Activated CD4-positive, alpha-beta T cell treated with anti-CD3 and anti-CD28 coated beads, Interleukin-2, amount 50 U/mL, for 48 hours (primary cell): ENCODE results near the gene LTV1.

Source experiments
- DNase-seq, 2 experiments: peaks; one replicate each; pipeline ENCODE4 v3.0.0-alpha.2; 2020

Gene LTV1

GRCh38 chr6:143896126-143896860 lies 53.2 kb downstream of the LTV1 start:
- DNase-seq: no peak

GRCh38 chr6:143900358-143900757 lies 57.2 kb downstream of the LTV1 start:
- no peak for DNase-seq

DNA sequence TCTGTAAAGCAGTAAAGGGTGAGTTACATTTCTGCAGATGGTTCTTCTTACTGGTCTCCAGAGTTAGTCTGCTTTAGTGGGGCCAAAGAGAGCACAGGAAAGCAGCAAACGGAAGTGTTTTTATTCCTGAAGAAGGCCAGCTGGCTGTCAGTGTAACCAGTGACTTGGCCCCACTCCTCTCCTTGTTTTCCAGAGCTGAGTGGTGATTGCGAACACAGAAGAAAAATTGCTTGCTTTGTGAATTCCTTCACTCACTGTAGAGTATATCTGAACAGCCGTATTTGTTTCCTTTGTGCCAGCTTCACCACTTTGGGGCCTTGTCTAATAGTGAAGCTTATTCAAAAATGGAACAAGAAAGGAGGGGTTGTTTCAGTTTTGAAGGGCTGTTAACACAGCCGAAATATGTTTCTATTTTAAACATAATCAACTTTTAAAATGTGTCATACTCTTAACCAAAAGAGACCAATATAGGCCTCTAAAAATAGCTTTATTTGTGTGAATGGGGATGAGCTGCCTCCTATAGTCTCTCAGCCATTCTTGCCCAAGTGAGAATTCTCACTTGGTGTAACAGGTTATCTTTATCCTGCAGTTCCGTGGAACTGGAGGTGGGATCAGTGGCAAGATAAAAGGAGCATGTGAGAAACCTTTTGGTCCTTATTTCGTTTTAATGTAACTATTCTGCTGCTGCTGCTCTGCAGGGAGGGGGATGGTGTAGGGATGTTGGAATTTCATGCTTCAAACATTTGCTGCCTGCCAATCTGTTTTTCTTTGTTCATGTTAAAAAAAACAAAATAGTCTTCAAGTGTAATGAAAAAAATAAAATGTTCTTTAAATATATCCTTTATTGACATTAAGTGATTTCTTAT lies 59.0 kb downstream of the LTV1 start:
- DNase-seq: peak in 1 of 2 experiments; percentile 4

DNA sequence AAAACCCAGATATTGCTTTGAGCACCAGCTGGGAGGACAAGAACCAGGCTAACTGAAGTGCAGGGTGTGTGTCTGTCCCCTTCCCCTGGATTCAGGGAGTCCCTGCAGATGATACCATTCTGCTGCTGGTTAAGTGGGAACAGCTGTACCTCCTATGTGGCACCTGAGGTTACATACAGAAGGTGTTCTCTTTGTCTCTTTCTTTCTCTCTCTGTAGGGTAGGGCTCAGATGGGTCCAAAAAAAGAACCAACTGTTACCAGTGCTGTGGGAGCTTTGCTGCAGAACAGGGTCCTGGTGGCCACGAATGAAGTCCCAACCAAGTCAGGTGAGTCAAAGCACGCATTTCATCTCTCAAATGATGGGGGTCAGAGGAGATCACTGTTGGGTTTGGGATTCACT lies 59.7 kb downstream of the LTV1 start:
- no peak for DNase-seq

DNA sequence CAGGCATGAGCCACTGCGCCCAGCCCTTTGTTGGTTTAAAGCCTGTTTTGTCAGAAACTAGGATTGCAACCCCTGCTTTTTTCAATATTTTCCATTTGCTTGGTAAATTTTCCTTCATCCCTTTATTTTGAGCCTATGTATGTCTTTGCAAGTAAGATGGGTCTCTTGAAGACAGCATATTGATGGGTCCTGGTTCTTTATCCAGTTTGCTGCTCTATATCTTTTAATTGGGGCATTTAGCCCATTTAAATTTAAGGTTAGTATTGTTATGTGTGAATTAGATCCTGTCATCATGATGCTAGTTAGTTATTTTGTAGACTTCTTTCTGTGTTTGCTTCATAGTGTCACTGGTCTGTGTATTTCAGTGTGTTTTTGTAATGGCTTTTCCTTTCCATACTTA lies 67.9 kb downstream of the LTV1 start:
- DNase-seq: no peak

DNA sequence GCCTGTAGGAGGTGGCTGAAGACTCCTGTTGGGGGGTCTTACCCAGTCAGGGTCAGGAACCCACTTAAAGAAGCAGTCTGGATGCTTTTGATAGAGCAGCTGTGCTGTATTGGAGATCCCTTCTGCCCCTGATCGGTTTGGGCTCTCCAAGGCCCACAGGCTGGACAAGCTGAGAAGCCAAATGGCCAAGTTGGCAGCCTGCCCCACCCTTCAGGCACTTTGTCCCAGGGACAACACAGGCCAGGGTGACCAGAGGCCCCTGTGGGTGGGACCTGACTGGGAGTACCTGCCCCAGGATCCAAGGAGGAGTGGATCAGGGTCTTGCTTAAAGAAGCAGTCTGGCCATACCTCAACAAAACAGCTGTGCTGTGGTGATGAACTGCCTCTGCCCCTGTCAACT lies 69.5 kb downstream of the LTV1 start:
- no peak for DNase-seq
